ENCODE measurements around the gene TUBA1A. TPM values are rescaled to one million over a fixed set of nuclear protein-coding genes. Genes with fewer than 3 reads are reported as not detected.
A peak's percentile ranks its signal among the peaks of the same experiment; 100 is the strongest.

Gene TUBA1A
- total RNA-seq, 1 experiment from 2014 or later: 24.1 TPM

DNA sequence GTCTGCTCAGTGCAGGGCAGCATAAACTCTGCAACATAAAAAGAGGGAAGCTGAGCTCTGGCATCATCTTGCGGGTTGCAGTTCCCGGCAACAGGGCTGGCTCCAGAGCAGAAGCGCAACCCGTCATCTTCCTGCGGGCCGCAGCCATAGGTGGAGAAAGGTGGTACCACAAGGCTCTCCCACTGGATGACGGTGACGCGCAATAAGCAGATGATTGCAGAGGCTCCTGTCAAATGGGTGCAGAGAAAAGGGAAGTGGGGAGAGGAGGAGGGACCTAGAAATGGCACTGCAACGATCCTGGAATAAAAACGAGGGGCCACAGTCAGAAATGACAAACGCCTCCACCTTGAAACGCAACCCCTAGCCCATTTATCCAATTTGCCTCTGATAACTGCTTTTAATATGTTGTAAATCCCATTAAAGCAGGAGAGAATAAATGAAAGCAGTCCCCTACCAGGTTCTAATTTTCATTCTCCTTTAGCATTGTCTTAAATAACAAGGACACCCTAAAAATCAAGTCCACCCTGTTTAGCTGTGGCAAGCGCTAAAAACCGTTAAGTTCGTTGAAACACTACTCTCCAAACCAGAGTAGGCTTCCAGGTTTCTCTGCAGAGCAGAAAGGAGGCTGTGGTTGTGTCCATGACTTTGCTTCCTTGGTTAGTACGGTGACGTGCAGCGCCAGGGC, 45.1 kb upstream of the TUBA1A start:
- DNase-seq (ENCODE audit: low read depth, low spot score) (no peak), ATAC-seq (no peak)
- peak overlapping the region; percentile 82 for H3K4me2 ChIP-seq (ENCODE audit: low read length)
- no peaks in the 10 kb centered on the region for H3K27me3 ChIP-seq (ENCODE audit: insufficient read depth, low read length)
- intact Hi-C loops (cut with micrococcal nuclease): loop anchor here (10.0 kb wide), 1 partner anchor 99 kb away; the partner anchor contains the start of gene TUBA1B
- H4K20me1 ChIP-seq (ENCODE audit: insufficient read depth): no peaks in the 10 kb centered on the region
- no peaks in the 10 kb centered on the region for H3K9me3 ChIP-seq (ENCODE audit: control insufficient read depth in 1 of 2, insufficient read depth in 1 of 2, low read depth in 1 of 2, low read length in 2 of 2)
- TF ChIP-seq CEBPB (IDR thresholded peaks at IDR 0.05; ENCODE audit: low read depth): no peak
- TF ChIP-seq, protein P1, sequence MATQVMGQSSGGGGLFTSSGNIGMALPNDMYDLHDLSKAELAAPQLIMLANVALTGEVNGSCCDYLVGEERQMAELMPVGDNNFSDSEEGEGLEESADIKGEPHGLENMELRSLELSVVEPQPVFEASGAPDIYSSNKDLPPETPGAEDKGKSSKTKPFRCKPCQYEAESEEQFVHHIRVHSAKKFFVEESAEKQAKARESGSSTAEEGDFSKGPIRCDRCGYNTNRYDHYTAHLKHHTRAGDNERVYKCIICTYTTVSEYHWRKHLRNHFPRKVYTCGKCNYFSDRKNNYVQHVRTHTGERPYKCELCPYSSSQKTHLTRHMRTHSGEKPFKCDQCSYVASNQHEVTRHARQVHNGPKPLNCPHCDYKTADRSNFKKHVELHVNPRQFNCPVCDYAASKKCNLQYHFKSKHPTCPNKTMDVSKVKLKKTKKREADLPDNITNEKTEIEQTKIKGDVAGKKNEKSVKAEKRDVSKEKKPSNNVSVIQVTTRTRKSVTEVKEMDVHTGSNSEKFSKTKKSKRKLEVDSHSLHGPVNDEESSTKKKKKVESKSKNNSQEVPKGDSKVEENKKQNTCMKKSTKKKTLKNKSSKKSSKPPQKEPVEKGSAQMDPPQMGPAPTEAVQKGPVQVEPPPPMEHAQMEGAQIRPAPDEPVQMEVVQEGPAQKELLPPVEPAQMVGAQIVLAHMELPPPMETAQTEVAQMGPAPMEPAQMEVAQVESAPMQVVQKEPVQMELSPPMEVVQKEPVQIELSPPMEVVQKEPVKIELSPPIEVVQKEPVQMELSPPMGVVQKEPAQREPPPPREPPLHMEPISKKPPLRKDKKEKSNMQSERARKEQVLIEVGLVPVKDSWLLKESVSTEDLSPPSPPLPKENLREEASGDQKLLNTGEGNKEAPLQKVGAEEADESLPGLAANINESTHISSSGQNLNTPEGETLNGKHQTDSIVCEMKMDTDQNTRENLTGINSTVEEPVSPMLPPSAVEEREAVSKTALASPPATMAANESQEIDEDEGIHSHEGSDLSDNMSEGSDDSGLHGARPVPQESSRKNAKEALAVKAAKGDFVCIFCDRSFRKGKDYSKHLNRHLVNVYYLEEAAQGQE (IDR thresholded peaks at IDR 0.05; ENCODE audit: low read depth): no peak
- TF ChIP-seq SIN3A (IDR thresholded peaks at IDR 0.05; ENCODE audit: low read depth): no peak
- no peak for TF ChIP-seq FOSL1 (IDR thresholded peaks at IDR 0.05; ENCODE audit: low read depth)
- no peak for TF ChIP-seq RAD21 (IDR thresholded peaks at IDR 0.05; ENCODE audit: low read depth)
- TF ChIP-seq, protein P2, sequence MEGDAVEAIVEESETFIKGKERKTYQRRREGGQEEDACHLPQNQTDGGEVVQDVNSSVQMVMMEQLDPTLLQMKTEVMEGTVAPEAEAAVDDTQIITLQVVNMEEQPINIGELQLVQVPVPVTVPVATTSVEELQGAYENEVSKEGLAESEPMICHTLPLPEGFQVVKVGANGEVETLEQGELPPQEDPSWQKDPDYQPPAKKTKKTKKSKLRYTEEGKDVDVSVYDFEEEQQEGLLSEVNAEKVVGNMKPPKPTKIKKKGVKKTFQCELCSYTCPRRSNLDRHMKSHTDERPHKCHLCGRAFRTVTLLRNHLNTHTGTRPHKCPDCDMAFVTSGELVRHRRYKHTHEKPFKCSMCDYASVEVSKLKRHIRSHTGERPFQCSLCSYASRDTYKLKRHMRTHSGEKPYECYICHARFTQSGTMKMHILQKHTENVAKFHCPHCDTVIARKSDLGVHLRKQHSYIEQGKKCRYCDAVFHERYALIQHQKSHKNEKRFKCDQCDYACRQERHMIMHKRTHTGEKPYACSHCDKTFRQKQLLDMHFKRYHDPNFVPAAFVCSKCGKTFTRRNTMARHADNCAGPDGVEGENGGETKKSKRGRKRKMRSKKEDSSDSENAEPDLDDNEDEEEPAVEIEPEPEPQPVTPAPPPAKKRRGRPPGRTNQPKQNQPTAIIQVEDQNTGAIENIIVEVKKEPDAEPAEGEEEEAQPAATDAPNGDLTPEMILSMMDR (IDR thresholded peaks at IDR 0.05 in 2 of 3, conservative IDR thresholded peaks at IDR 0.05 in 1 of 3; ENCODE audit: borderline replicate concordance in 1 of 3, insufficient read depth in 1 of 3, low read depth in 2 of 3, low read length in 2 of 3): no peak
- no peak for TF ChIP-seq EZH2phosphoT487 (IDR thresholded peaks at IDR 0.05; ENCODE audit: borderline replicate concordance)
- TF ChIP-seq, protein P3, sequence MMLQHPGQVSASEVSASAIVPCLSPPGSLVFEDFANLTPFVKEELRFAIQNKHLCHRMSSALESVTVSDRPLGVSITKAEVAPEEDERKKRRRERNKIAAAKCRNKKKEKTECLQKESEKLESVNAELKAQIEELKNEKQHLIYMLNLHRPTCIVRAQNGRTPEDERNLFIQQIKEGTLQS (IDR thresholded peaks at IDR 0.05): no peak
- TF ChIP-seq POLR2AphosphoS5 (IDR thresholded peaks at IDR 0.05; ENCODE audit: low read depth, low read length): no peak
- TF ChIP-seq CBX3 (IDR thresholded peaks at IDR 0.05; ENCODE audit: low read depth): no peak
- no peak for TF ChIP-seq ELF1 (IDR thresholded peaks at IDR 0.05; ENCODE audit: borderline replicate concordance, low read depth)
- TF ChIP-seq, protein P4, sequence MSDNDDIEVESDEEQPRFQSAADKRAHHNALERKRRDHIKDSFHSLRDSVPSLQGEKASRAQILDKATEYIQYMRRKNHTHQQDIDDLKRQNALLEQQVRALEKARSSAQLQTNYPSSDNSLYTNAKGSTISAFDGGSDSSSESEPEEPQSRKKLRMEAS (IDR thresholded peaks at IDR 0.05): no peak
- ChIA-PET RAD21 (ENCODE audit: low non-redundant PET in 1 of 2, low total read pairs in 2 of 2, uncharacterized antibody in 2 of 2, unreplicated experiment in 2 of 2) (no interaction called here), POLR2A (interaction anchor here (1.0 kb wide), 1 partner anchor 103 kb away, joined by 4 read pairs; the partner anchor contains the start of gene TUBA1B), CTCF (interaction anchor here (1.1 to 2.7 kb wide), 2 partner anchors 113 to 146 kb away, joined by 3 to 15 read pairs; no protein-coding TSS in a partner anchor)
- no peaks in the 10 kb centered on the region for H3K9me2 ChIP-seq (ENCODE audit: insufficient read depth)
- H3K9ac ChIP-seq (ENCODE audit: low read length): peak overlapping the region; percentile 60
- H3K27ac ChIP-seq (ENCODE audit: low read depth, low read length): peak overlapping the region; percentile 74
- H3K36me3 ChIP-seq (ENCODE audit: control insufficient read depth in 1 of 2, insufficient read depth in 2 of 2, low read length in 2 of 2): no peaks in the 10 kb centered on the region
- peaks cover 4 to 17% of the 10 kb centered on the region in 2 experiments; a peak in 3 of 4 replicates for H3K4me1 ChIP-seq (ENCODE audit: control insufficient read depth in 1 of 2, insufficient read depth in 2 of 2, low read length in 2 of 2)
- no peaks in the 10 kb centered on the region for H3K79me2 ChIP-seq (ENCODE audit: insufficient read depth, low read length)
- H2AFZ ChIP-seq (ENCODE audit: low read depth, low read length, poor library complexity, severe bottlenecking): peak overlapping the region; percentile 100
- TSS peak; percentile 67 for BruUV-seq (replicated peaks)
- peak overlapping the region in 1 of 2 experiments; percentile 59; a peak in 2 of 4 replicates for H3K4me3 ChIP-seq (replicated peaks in 1 of 2; ENCODE audit: low read depth in 1 of 2, low read length in 2 of 2)

All from HCT116 (cell line).